ENCODE results near the gene MEF2A.
"Not testable (repeated sequence)": the region's sequence is repeated elsewhere in the genome, so short reads cannot be mapped to it uniquely, and the experiment has no call there.

MEF2A gene

GRCh38 chr15:99565299-99566156, at the start of gene MEF2A:
TSS of gene MEF2A (plus strand) at chr15:99565984. CDS start at chr15:99633120, 67,136 bp downstream.
- DNase-seq = peak; percentile 96

- DNase-seq = no peak
These were observed 47.6 kb upstream of the MEF2A start for GRCh38 chr15:99518191-99518590.

- not testable (repeated sequence) for DNase-seq
These were observed 46.4 kb upstream of the MEF2A start for GRCh38 chr15:99519366-99519765.

GRCh38 chr15:99522288-99522687, 43.5 kb upstream of the MEF2A start:
- no peak for DNase-seq

GRCh38 chr15:99526176-99526575, 39.6 kb upstream of the MEF2A start:
- DNase-seq = no peak

GRCh38 chr15:99526671-99527070, 39.1 kb upstream of the MEF2A start:
- no peak for DNase-seq

- no peak for DNase-seq
These were observed 29.3 kb upstream of the MEF2A start for GRCh38 chr15:99536422-99537040.

- no peak for DNase-seq
These were observed 28.4 kb upstream of the MEF2A start for GRCh38 chr15:99537344-99537743.

GRCh38 chr15:99538261-99538660, 27.5 kb upstream of the MEF2A start:
- DNase-seq = no peak

- DNase-seq = no peak
These were observed 23.0 kb upstream of the MEF2A start for GRCh38 chr15:99542828-99543227.

- no peak for DNase-seq
These were observed 20.2 kb upstream of the MEF2A start for GRCh38 chr15:99545605-99546004.

GRCh38 chr15:99546441-99547100, 19.2 kb upstream of the MEF2A start:
- DNase-seq = peak; percentile 34

- no peak for DNase-seq
These were observed 18.3 kb upstream of the MEF2A start for GRCh38 chr15:99547517-99547916.

GRCh38 chr15:99550077-99550476, 15.7 kb upstream of the MEF2A start:
- DNase-seq = no peak

- no peak for DNase-seq
These were observed 13.7 kb upstream of the MEF2A start for GRCh38 chr15:99552111-99552510.

- DNase-seq = no peak
These were observed 10.8 kb upstream of the MEF2A start for GRCh38 chr15:99554880-99555488.

- DNase-seq = no peak
These were observed 9.8 kb upstream of the MEF2A start for GRCh38 chr15:99556011-99556410.

GRCh38 chr15:99556578-99556977, 9.2 kb upstream of the MEF2A start:
- no peak for DNase-seq

- DNase-seq = no peak
These were observed 7.7 kb upstream of the MEF2A start for GRCh38 chr15:99558084-99558483.

GRCh38 chr15:99558571-99558970, 7.2 kb upstream of the MEF2A start:
- no peak for DNase-seq

GRCh38 chr15:99561476-99562230, 4.1 kb upstream of the MEF2A start:
- no peak for DNase-seq

- DNase-seq = no peak
These were observed 3.5 kb upstream of the MEF2A start for GRCh38 chr15:99562238-99562637.

All from NCI-H146 (cell line).